Stimulated activated CD8-positive, alpha-beta memory T cell treated with anti-CD3 and anti-CD28 coated beads, Interleukin-12 subunit alpha, Interleukin-12 subunit beta, amount 100 ng/mL, for 1 hour (primary cell): Measurements from ENCODE around the gene MOBP.
"Not testable (repeated sequence)": the region's sequence is repeated elsewhere in the genome, so short reads cannot be mapped to it uniquely, and the experiment has no call there.

Experiments used
- DNase-seq: peaks from one replicate; pipeline ENCODE4 v3.0.0-alpha.2; 2020; ENCODE audit warnings: low read depth

Gene MOBP

DNA sequence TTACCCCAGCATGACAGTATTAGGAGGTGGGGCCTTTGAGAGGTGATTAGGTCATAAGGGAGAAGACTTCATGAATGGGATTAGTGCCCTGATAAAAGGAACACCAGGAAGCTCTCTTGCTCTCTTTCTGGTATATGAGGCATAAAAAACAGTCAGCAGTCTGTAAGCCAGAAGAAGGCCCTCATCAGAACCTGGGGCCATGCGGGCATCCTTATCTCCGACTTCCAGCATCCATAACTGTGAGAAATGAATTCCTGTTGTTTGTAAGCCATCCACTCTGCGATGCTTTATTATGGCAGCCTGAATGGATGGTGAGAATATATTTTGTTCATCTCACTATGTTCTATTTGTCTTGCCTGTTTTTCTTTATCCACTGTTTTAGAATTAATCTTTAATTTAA is 17.7 kb upstream of the MOBP start:
- DNase-seq, result no peak

DNA sequence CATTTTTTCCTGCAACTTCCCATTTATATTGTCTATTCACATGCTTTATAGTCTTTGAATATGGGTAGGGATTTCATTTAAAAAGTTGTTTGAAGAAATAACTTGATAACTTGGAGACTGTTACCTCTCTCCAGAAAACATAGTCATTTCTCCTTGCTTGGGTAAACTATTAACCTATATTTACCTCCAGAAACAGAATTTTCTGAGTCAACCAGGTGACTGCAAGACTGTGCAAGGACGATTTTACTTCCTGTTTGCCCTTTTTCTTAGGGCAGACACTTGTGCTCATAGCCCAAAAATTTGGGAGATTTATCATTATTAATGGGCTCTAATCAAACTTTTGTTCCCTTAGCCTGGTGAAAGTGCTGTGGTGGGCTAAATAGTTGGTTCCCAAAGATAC is 14.3 kb upstream of the MOBP start:
- DNase-seq, result no peak

DNA sequence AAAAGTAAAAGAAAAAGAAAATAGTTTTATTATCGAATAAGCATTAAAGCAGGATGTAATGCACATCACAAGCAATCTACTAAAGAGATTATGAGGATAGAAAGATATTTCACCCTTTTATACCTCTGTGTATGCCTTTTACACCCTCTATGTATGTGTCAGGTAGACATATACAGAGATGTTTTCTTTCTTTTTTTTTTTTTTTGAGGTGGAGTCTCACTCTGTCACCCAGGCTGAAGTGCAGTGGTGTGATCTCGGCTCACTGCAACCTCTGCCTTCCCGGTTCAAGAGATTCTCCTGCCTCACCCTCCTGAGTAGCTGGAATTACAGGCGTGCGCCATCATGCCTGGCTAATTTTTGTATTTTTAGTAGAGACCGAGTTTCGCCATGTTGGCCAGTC is 13.6 kb upstream of the MOBP start:
- DNase-seq, result not testable (repeated sequence)

DNA sequence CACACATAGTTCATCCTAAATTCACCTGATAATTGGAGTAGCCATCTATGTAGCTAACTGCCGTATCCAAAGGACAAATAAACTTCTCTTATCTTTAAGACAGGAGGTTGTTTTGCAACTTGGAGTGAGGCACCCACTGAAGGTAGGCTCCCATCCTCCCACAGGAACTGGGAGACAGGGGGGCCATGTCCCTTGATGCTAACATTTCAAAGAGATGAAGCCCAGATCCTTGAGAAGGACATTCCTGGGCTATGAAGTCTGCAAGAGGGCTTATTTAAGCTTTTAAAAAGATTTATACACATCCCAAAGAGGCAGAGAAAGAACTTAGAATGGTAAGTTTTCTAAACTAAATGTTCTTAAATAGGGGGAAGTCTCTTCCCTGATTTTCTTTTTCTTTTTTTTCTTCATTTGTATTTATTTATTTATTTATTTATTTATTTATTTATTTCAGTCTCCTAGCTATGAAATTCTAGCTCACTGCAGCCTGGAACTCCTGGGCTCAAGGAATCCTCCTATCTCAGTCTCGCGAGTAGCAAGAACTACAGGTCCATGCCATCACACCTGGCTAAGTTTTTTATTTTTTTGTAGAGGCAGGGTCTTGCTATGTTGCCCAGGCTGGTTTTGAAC is 12.8 kb upstream of the MOBP start:
- DNase-seq, result no peak

DNA sequence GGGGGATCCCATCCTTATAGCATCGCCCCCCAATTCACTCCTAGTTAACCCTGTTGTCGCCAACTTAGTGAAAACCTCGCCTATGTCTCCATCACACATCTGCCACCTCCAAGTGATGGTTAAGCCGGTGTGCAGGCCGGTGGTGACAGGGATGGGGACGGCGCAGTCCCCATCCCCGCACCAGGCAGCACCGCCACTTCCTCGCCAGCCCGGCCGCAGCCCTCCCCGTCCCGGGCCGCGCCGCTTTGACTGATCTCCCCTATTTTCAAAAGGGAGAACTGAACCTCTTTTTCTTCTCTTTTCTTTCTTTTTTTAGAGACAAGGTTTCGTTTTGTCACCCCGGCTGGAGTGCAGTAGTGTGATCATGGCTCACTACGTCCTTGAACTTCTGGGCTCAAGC is 11.3 kb upstream of the MOBP start:
- no peak for DNase-seq

DNA sequence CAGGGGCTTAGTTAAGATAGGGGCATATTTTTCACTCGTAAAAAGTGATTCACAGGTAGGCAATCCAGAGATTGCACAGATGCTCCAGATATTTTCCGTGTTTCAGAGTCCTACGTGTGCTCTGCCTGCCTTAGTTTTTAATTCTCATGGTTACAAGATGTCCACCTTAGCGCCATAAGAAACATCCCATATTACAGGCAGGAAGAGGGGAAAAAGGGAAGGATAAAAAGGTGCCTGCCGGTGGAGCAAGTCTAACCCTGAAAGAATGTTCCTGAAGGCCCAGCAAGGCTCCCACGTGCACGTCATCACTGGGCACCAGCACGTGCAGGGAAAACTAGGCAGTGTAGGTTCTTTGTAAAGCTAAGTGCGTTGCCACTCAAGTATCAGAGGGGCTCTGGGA is 10.1 kb upstream of the MOBP start:
- DNase-seq, result no peak

DNA sequence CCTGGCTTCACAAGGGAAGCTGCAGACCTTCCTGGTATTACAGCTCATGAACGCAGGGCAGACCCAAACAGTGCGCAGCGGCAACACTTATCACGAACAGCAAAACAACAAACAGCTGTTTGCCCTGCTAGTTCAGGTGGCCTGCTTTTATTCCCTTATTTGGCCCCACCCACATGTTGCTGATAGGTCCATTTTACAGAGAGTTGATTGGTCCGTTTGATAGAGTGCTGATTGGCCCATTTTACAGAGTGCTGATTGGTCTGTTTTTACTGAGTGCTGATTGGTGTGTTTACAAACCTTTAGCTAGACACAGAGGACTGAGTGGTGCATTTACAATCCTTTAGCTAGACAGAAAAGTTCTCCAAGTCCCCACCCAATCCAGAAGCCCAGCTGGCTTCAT is 8.9 kb upstream of the MOBP start:
- not testable (repeated sequence) for DNase-seq

DNA sequence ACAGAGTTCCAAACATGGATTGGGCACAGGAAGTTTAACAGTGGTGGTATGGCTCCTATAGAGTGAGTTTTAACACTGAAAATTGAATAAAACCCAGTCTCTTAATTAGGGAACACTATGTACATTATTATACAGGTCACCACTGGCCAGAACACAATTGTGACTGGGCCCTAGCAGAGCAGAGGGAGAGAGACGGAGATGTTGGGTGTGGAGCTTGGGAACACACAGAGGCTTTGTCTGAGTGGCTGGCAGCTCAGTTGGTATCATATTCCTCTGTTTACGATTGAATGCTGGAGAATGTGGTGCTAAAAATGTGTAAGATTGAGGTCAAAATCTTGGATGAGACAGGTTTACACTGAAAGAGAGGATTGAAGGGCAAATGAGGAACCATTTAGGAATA is 6.8 kb upstream of the MOBP start:
- DNase-seq, result no peak

DNA sequence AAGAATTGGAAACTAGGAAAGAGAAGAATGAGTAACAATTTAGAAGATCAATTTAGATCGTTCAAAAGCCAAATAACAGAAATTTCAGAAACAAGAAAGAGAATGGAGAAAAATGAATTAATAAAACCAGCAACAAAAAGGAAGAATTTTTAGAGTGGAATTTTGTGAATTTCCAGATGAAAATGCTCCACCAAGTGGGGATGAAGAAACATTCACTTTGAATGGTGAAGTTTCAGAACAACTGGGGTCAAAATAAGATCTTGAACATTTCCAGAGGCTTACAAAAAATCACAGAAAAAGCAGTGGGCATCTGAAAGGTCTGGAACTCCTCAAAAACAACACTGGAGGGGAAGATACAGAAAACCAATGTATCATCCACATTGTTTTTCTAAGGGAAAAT is 4.2 kb upstream of the MOBP start:
- no peak for DNase-seq

DNA sequence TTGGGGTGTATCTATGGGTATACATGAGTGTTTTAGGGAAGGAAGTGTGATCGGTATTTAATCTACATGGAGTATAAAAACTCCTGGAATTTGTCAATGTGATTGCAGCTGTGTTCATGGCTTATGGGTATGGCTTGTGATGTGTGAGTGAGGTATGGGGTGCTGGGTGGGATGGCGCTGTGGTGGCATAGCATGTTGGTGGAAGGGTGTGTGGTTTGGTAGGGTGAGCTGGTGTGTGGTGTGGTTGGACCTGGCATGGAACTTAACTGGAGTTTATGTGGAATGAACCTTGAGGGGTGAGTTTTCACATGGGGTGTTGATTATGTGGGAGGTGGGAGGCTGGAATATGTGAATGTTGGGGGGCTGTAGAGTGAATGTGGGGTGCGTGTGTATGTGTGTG is 492 bp upstream of the MOBP start:
- no peak for DNase-seq

DNA sequence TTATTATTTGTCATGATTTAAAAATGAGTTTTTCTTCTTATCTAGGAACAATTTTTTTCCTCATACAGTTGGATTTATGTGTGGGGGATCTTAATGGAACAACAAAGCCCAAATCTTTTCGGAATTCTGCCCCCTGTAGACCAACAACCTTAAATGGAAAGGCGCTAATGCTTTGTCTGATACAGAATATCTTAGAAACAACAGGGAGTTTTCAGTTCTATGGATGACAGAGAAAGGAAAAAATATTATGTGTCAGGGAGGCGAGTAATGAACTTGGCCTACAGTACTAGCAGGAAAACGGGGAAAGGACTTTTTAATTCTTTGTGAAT is 592 bp downstream of the MOBP start:
- no peak for DNase-seq

DNA sequence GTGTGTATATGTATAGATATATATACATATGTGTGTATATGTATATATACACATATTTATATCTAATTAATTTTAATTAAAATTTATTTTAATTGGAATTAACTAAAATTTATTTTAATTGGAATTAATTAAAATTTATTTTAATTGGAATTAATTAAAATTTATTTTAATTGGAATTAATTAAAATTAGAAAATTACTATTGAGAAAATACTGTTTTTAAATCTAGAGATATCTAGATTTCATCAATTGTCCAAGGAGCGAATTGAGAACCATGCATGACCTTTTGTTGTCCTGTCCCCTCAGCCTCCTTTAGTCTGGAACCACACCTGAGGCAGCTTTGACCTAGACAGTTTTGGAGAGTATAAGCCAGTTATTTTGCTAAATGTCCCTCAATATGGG is 1.8 kb downstream of the MOBP start:
- DNase-seq, result no peak

DNA sequence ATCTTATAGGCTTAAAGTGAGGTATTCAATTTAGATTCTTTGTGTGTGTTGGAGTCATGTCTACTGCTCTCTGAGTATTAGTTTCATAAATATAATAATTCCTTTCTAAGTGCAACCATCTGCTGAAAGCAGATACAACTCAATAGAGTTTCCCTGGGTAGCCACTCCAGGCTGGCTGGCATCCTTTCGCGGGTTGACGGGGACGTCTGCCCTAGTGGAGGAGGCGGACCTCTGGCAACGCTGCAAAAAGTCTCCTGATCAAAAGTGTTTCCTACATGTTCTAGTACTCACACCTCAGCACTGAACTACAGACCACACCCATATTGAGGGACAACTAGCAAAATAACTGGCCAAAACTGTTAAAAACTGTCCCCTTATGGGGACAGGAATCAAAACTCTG is 2.5 kb downstream of the MOBP start:
- DNase-seq, result no peak

DNA sequence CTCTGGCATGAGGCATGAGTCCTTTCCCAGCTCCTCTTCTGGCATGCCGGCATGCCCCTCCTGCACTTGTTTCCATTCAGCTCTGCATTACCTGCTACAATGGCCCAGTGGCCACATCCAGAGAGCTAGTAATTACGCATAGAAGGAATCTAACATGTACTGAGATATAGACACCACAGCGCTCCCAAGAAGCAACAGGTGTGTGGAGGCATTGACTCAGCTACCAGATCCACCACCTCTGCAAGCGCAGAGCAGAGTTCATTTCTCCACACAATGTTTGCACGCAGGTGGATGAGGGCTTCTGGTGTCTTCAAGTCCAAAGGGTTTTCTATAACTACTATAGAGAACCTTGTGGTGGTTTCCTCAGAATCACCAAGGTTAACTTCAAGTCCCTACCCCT is 4.2 kb downstream of the MOBP start:
- no peak for DNase-seq

DNA sequence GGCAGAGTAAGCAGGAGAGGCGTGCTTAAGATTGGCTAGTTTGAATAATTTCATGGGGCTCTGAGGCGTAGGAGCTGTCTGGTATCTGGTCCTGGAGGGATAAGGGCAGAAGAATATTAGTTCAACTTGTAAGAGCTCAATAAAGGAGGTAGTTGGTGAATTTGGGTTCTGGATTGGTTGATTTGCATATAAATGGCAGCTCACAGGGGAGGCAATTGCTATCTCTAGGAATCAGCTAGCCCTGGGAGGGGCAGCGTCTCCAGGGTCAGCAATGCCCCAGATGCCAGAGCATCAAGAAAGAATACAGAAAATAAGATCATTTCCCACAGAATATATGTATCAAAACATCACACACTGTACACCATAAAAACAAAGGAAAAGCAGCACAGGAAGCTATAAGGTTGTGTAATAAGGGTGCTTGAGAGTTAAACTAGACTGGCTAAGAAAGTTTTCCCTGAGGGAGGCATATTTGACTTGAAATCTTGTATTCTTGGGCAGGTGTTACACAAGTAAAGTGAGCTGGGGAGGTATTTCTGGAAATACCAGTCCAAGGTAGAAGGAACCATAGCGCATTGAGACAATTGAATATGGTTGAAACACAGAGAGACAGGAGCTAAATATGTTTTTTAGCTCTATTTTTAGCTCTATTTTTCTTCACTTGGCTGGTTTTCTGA is 6.1 kb downstream of the MOBP start:
- DNase-seq, result no peak

DNA sequence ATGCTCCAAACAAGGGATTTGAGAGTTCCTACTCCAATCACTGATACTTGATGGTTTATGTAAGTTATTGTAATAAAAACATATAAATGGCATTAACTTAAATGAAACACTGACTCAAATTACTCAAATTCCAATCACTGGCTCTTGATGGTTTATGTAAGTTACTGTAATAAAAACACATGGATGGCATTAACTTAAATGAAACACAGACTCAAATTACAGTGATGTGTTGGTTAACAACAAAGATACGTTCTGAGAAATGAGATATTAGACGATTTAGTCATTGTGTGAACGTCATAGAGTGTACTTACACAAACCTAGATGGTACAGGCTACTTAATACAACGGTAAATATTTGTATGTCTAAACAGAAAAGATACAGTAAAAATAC is 6.6 kb downstream of the MOBP start:
- DNase-seq, result no peak

DNA sequence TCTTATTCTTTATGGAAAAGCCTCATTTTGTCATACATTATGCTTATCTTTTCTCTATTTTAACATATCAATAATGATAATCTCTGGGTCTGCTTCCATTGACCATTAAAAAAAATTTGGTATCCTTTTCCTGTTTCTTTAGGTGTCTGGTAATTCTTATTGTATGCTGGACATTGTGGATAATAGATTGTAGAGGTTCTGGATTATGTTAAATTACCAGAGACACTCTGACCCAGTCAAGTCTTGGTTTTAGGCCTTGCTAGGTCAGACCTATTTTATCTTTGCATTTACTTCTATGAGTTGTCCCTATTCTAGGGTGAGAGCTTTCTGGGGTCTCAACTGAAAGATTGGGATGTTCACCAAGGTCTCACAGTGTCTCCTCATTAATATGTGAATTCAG is 9.3 kb downstream of the MOBP start:
- no peak for DNase-seq

DNA sequence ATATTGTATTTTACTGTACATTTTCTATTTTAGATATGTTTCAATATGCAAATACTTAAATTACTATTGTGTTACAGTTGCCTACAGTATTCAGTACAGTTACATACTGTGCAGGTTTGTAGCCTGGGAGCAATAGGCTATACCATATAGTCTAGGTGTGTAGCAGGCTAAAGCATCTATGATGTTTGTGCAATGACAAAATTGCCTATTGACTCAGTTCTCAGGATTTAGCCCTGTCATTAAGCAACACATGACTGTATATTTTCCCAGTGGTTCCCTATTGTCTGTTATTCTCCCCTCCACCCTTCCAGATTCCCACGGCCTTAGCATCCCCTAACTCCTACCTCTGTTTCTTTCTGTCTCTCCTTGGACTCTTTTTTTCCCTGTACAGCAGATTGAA is 10.7 kb downstream of the MOBP start:
- no peak for DNase-seq

DNA sequence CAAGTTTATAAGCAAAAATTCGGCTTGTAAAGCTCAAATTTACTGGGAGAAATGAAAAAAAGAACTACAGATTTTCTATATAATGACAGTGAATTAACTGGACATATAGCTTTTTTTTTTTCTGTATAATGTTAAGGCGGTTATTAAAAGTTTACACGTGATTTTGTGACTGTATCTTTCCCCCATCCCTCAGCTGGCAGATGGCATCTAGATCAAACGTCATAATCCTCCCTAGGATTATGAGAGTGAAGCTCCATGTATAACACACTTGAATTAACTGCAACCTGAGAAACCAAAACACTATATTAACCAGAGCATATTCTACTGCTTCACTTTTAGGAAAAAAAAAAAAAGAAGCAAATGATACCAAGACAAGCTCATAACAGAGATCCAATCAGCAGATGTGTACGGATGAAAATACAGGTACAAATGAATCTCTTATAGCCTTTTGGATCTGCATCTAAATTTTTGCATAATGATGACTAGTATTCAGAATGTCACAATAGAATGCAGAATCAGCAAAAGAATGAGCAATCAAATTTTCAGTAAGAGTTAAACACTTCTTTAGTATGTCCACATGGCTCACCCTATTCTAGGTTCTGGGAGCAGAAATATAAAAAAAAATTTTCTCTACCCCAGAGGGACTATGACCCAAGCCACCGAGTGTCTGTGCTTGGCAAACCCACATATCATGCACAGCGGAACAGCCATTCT is 12.4 kb downstream of the MOBP start:
- no peak for DNase-seq

DNA sequence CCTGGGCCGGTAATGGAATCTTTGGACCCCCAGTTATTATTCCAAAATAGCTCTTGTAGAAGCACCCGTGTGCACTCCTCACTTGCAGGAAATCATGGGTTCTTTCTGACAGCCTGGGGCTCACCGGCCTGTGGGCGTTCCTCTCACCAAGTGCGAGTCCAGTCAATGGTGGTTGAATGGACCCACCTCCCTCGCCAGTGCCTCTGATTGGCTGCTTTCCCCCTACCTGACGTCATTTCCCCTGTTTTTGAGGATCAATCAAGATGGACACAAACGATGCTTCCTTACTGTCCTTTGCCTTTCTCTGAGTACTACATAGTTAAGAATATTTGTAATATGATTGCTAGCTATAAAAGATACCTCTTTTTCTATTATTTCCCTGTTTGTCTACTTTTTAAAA is 18.1 kb downstream of the MOBP start:
- DNase-seq, result no peak

DNA sequence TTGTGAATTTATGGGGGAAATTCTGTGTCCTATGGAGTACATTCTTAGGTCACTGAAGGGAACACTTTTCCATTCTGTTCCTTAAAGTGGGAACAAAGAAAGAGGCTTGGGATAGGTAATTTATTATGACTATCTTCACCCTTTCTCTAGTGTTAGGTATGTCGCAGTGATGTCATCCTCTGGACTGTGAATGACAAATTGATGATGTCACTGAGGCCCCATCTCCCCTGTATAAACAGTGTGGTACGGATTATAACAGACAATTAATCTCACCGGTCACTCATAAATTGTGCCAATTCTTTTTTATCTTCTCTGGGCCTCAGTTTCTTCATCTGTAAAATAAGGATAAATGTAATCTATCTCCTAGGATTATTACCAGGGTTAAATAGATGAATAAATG is 23.5 kb downstream of the MOBP start:
- no peak for DNase-seq

DNA sequence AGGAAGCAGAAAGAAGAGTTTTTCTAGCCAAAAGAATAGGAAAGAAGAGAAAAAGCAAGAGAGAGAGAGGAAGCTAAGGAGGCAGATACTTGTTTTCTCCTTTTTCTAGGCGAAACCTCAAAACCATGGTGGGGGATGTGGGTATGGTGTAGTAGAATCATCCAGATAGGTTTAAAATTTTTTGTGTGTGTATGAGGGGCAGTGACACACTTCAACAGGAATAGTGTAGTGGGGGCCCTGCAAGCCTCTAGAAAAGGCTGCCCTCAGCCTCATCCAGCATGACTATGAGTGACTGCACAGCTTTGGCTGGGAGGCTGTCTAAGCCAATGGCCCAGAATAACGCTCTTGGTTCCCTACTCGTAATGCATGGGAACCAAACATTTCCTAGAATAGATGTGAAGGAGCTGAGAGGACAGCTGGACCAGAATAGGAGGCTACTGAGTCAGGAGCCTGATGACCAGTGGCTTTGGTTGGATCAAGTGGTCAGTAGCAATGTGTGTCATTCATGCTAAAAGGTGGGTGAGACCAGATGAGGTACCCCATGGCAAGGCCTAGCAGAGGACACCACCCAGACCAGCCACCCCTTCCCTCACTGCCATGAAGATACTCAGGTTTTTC is 24.4 kb downstream of the MOBP start:
- no peak for DNase-seq

DNA sequence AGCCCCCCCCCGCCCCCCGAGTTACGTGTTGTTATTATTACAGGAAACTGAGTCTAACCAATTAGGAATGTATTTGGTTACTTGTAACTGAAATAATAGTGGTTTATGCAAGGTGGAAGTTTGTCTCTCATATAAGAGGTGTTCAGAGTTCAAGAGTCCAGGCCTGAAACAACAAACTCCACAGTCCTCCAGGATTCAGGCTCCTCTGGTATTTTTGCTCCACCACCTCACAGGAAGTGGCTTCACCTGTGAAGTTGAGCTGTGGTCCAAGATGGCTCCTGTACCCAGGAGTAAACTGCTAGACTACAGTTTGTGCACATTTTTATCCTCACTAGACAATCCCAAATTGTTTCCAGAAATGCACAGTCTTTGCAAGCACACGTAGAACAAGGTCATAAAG is 27.3 kb downstream of the MOBP start:
- DNase-seq, result no peak

DNA sequence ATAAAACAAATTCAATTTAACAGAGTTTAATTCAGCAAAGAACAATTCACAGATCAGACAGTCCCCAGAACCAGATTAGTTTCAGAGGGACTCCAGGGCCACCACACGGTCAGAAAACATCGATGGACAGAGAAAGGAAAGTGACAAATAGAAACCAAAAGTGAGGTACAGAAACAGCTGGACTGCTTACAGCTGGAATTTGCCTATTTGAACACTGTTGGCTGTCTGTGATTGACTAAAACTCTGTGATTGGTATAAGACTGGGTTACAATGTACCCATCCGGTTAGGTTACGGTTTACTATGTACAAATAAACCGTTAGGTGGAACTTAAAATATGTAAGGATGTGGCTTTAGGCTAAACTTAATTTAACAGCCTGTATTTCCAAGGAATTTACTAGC is 30.3 kb downstream of the MOBP start:
- DNase-seq, result no peak
